ENCODE data around the gene NCS1. TPM values are rescaled to one million over a fixed set of nuclear protein-coding genes. Genes with fewer than 3 reads are reported as not detected.

Gene NCS1
- total RNA-seq, 2 donors from 2014 or later: 50.8 to 58.3 TPM

GRCh38 chr9:130217838-130218237, 45.6 kb downstream of the NCS1 start:
- DNase-seq (ENCODE audit: low spot score) (no peak), ATAC-seq (ENCODE audit: insufficient number of reproducible peaks, low FRiP score, low read depth) (no peak)
- peaks cover 5% of the 10 kb centered on the region for H3K36me3 ChIP-seq
- H3K27ac ChIP-seq: no peak overlapping the region
- no peaks in the 10 kb centered on the region for H3K27me3 ChIP-seq (replicated peaks; ENCODE audit: insufficient read depth)
- no peak overlapping the region for H3K4me3 ChIP-seq
- H3K9me3 ChIP-seq: no peaks in the 10 kb centered on the region
- TF ChIP-seq CTCF (IDR thresholded peaks at IDR 0.05): no peak
- H3K4me1 ChIP-seq (ENCODE audit: control insufficient read depth in 1 of 2, low read depth in 2 of 2): peaks cover 0 to 30% of the 10 kb centered on the region in 2 donors

GRCh38 chr9:130219661-130220096, 47.5 kb downstream of the NCS1 start:
- no peaks in the 10 kb centered on the region for H3K9me3 ChIP-seq
- no peak overlapping the region for H3K4me3 ChIP-seq
- DNase-seq (ENCODE audit: low spot score): no peak
- ATAC-seq (ENCODE audit: insufficient number of reproducible peaks, low FRiP score, low read depth): no peak
- no peaks in the 10 kb centered on the region for H3K27me3 ChIP-seq (replicated peaks; ENCODE audit: insufficient read depth)
- TF ChIP-seq CTCF (IDR thresholded peaks at IDR 0.05): no peak
- no peak overlapping the region for H3K27ac ChIP-seq
- peaks cover 14% of the 10 kb centered on the region for H3K36me3 ChIP-seq
- H3K4me1 ChIP-seq (ENCODE audit: control insufficient read depth in 1 of 2, low read depth in 2 of 2): peaks cover 0 to 24% of the 10 kb centered on the region in 2 donors

GRCh38 chr9:130220352-130220751, 48.1 kb downstream of the NCS1 start:
- DNase-seq (ENCODE audit: low spot score): no peak

GRCh38 chr9:130222833-130223232, 50.6 kb downstream of the NCS1 start:
- H3K27ac ChIP-seq: no peak overlapping the region
- H3K4me1 ChIP-seq (ENCODE audit: control insufficient read depth in 1 of 2, low read depth in 2 of 2): peaks cover 0 to 9% of the 10 kb centered on the region in 2 donors
- H3K36me3 ChIP-seq: peaks cover 40% of the 10 kb centered on the region
- TF ChIP-seq CTCF (IDR thresholded peaks at IDR 0.05): no peak
- no peaks in the 10 kb centered on the region for H3K27me3 ChIP-seq (replicated peaks; ENCODE audit: insufficient read depth)
- DNase-seq (ENCODE audit: low spot score): no peak
- H3K9me3 ChIP-seq: peaks cover 5% of the 10 kb centered on the region
- no peak for ATAC-seq (ENCODE audit: insufficient number of reproducible peaks, low FRiP score, low read depth)
- H3K4me3 ChIP-seq: no peak overlapping the region

More at GRCh38 chr9:130220352-130220751, 48.1 kb downstream of the NCS1 start:
- Histone ChIP-seq H3K4me1 (ENCODE audit: control insufficient read depth in 1 of 2, low read depth in 2 of 2) (peaks cover 0 to 17% of the 10 kb centered on the region in 2 donors), H3K36me3 (peaks cover 21% of the 10 kb centered on the region), H3K27me3 (replicated peaks; ENCODE audit: insufficient read depth) (no peaks in the 10 kb centered on the region), H3K9me3 (no peaks in the 10 kb centered on the region), H3K4me3 (no peak overlapping the region), H3K27ac (no peak overlapping the region)
- ATAC-seq (ENCODE audit: insufficient number of reproducible peaks, low FRiP score, low read depth): no peak
- TF ChIP-seq CTCF (IDR thresholded peaks at IDR 0.05): peak; percentile 43

- Histone ChIP-seq H3K27ac (no peak overlapping the region), H3K4me3 (no peak overlapping the region), H3K36me3 (peaks cover 45% of the 10 kb centered on the region), H3K27me3 (replicated peaks; ENCODE audit: insufficient read depth) (no peaks in the 10 kb centered on the region), H3K9me3 (peaks cover 8% of the 10 kb centered on the region), H3K4me1 (ENCODE audit: control insufficient read depth in 1 of 2, low read depth in 2 of 2) (peaks cover 0 to 7% of the 10 kb centered on the region in 2 donors)
- DNase-seq (ENCODE audit: low spot score): no peak
- no peak for TF ChIP-seq CTCF (IDR thresholded peaks at IDR 0.05)
- ATAC-seq (ENCODE audit: insufficient number of reproducible peaks, low FRiP score, low read depth): no peak
Measured at GRCh38 chr9:130225071-130225470, 52.9 kb downstream of the NCS1 start.

Measured in thoracic aorta (tissue), 2 donors.